ENCODE measurements around the gene RPH3AL. TPM values are rescaled to one million over a fixed set of nuclear protein-coding genes. Genes with fewer than 3 reads are reported as not detected.
A peak's percentile ranks its signal among the peaks of the same experiment; 100 is the strongest.

The RPH3AL gene
- total RNA-seq, 4 donors from 2014 or later, result 6.3 to 14.4 (median 10.8) TPM

DNA sequence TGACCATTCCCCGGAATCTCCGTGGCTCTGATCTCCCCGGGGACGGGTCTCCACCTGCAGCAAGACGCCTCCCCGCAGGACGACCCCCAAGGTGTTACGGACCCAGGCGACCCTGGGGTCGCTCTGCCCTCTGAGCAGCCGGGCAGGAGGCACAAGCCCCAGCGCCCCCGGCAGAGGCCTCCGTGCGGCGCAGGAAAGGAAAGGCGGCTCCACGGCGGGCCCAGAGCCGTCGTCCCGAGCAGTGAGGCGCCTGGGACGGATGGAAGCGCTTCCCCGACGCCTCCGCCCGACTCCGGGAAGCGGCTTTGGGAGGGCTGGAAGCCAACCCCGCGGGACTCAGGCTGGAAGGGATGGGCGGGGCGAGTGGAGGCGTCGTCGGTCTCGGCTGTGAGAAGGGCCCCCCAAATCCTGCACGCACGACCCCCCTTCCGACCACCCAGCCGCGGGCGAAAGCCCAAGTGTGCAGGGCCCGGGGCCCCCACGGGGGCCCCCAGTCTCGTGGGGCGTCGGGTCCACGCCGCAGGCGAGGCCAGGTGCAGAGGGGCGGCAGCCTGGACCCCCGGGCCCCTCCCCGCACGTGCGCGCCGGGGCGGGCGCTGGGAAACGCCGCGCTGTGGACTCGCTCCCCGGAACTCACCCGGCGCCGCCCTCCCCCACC is 32.7 kb upstream of the RPH3AL start:
- peak; percentile 28 to 39 for ATAC-seq
- H3K4me3 ChIP-seq, result peak overlapping the region; percentile 47 to 54 (median 52)
- no peaks in the 10 kb centered on the region for H3K36me3 ChIP-seq
- no peaks in the 10 kb centered on the region for H3K4me1 ChIP-seq
- DNase-seq, result no peak
- intact Hi-C loops (cut with DNase I; ENCODE audit: low total_unique reads), result loop anchor here (5.0 kb wide), 1 partner anchor 243 kb away; a partner anchor contains a TSS
- TF ChIP-seq CTCF (IDR thresholded peaks at IDR 0.05 in 4 of 5, conservative IDR thresholded peaks at IDR 0.05 in 1 of 5) (no peak), POLR2A (IDR thresholded peaks at IDR 0.05) (peak in 1 of 2 donors; percentile 26)
- H3K27me3 ChIP-seq, result peaks cover 0 to 10% (median 3%) of the 10 kb centered on the region in 3 donors
- peak overlapping the region; percentile 66 to 78 (median 76) for H3K27ac ChIP-seq
- in situ Hi-C loops (cut with MboI; ENCODE audit: low sequenced_read_pairs in 4 of 4), result no loop called here
- no peaks in the 10 kb centered on the region for H3K9me3 ChIP-seq

- intact Hi-C loops (cut with DNase I; ENCODE audit: low total_unique reads) (loop anchor here (5.0 kb wide), 1 partner anchor 242 kb away; a partner anchor contains a TSS), in situ Hi-C loops (cut with MboI; ENCODE audit: low sequenced_read_pairs in 4 of 4) (no loop called here)
- no peaks in the 10 kb centered on the region for H3K36me3 ChIP-seq
- DNase-seq (no peak), ATAC-seq (no peak)
- peaks cover 0 to 10% (median 3%) of the 10 kb centered on the region in 3 donors for H3K27me3 ChIP-seq
- H3K27ac ChIP-seq, result peak overlapping the region; percentile 66 to 78 (median 76)
- H3K9me3 ChIP-seq, result no peaks in the 10 kb centered on the region
- H3K4me1 ChIP-seq, result no peaks in the 10 kb centered on the region
- TF ChIP-seq CTCF (IDR thresholded peaks at IDR 0.05 in 4 of 5, conservative IDR thresholded peaks at IDR 0.05 in 1 of 5), result no peak
- no peak for TF ChIP-seq POLR2A (IDR thresholded peaks at IDR 0.05)
- H3K4me3 ChIP-seq, result peak overlapping the region; percentile 47 to 54 (median 52)
Measured at GRCh38 chr17:384622-385177, 32.1 kb upstream of the RPH3AL start.

DNA sequence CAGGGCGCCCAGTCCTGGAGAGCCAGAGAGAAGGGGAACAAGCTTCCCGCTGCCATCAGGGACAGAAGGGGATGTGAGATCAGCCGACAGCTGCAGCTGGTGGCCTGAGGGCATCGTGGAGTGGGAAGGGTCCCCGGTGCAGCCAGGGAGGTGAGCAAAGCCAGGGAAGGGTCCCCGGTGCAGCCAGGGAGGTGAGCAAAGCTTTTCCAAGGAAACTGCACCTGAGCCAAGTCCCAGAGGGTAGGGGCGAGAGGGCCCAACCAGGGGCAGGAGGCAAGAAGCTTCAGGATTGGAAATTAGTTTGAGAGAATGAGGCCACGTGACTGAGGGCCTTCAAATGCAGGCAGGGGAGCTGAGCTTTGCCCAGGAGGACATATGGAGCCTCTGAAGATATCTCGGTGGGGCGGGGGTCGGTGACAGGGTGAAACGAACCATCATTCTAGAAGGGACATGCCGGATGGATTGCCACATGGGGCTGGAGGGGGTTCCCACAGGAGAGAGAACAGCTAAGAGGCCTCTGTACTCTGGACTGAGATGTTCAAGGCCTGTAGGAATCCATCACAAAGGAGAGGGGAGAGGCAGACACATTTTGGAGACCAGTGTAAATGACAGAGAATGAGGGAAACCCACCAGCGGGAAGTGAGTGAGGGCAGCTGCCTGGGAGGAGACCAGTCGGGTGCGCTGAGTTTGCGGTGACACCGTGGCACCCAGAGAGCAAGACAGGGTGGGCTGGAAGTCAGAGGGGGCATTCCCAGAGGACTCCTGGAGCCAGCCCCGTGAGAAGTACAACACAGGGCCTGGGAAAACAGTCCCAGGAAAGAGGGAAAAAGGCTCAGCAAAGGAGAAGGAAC is 31.4 kb upstream of the RPH3AL start:
- ATAC-seq (no peak), DNase-seq (no peak)
- peaks cover 0 to 10% (median 3%) of the 10 kb centered on the region in 3 donors for H3K27me3 ChIP-seq
- intact Hi-C loops (cut with DNase I; ENCODE audit: low total_unique reads) (no loop called here), in situ Hi-C loops (cut with MboI; ENCODE audit: low sequenced_read_pairs in 4 of 4) (no loop called here)
- no peak overlapping the region for H3K4me3 ChIP-seq
- no peaks in the 10 kb centered on the region for H3K9me3 ChIP-seq
- peak overlapping the region; percentile 66 to 78 (median 76) for H3K27ac ChIP-seq
- TF ChIP-seq POLR2A (IDR thresholded peaks at IDR 0.05) (no peak), CTCF (IDR thresholded peaks at IDR 0.05 in 4 of 5, conservative IDR thresholded peaks at IDR 0.05 in 1 of 5) (no peak)
- H3K4me1 ChIP-seq, result no peaks in the 10 kb centered on the region
- H3K36me3 ChIP-seq, result no peaks in the 10 kb centered on the region

DNA sequence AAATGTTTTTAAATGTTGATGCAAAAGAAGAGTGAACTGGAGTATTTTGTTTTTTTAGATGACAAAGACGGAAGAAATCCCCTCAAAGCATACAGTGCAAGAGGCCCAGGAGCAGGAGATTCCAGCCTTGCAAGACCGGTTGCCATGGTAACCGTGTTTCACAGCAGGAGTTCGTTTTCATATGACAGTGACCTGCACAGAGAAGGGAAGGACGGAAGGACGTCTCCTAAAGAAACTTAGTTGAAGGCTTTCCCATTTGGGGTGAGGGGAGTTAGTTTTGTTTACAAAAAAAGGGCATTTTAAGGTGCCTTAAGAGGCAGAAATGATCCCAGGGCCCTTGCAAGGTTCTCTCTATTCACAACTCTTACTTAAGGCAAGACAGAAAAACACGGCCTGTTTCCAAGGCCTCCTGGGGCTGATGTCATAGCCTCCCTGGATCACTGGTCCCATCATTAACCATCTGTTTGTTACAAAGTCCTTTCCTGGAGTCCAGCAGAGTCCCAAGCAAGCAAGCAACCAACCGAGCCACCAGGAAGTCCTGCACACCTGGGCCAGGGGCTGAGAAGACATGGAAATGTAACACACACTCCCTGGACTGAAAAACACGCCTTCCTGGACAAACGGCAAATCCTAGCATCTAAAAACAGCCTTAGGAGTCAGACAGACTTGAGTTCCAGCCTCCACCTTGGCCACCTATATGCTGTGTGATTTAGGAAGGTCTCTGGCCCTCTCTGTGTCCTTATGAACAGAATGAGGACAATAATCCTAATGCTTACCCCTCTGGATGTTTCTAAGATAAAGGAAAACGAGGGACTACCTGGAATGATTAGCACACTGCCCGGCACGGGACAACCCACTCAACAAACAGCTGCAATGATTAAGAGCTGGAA is 30.3 kb upstream of the RPH3AL start:
- Histone ChIP-seq H3K27me3 (peaks cover 0 to 10% (median 3%) of the 10 kb centered on the region in 3 donors), H3K4me3 (no peak overlapping the region), H3K9me3 (no peaks in the 10 kb centered on the region), H3K27ac (peak overlapping the region; percentile 66 to 78 (median 76)), H3K36me3 (no peaks in the 10 kb centered on the region), H3K4me1 (no peaks in the 10 kb centered on the region)
- intact Hi-C loops (cut with DNase I; ENCODE audit: low total_unique reads), result no loop called here
- DNase-seq (peak in 1 of 2 donors; percentile 56), ATAC-seq (peak in 1 of 2 donors; percentile 32)
- TF ChIP-seq CTCF (IDR thresholded peaks at IDR 0.05 in 4 of 5, conservative IDR thresholded peaks at IDR 0.05 in 1 of 5) (no peak), POLR2A (IDR thresholded peaks at IDR 0.05) (no peak)
- in situ Hi-C loops (cut with MboI; ENCODE audit: low sequenced_read_pairs in 4 of 4), result no loop called here

Measured in gastrocnemius medialis (tissue), 4 donors.